Smooth muscle cell of the brain vasculature (primary cell): ENCODE results near the gene DMRTA1.
"Not testable (repeated sequence)": the region's sequence is repeated elsewhere in the genome, so short reads cannot be mapped to it uniquely, and the experiment has no call there.

Experiments used
- DNase-seq: peaks from one replicate; pipeline ENCODE4 v3.0.0-alpha.2; 2012; ENCODE audit warnings: low read depth, low spot score

DMRTA1 gene

GRCh38 chr9:22446589-22446949 lies at the start of gene DMRTA1:
TSS of gene DMRTA1 (plus strand) at chr9:22446824. CDS start at chr9:22447066, 242 bp downstream.
- peak; percentile 28 for DNase-seq

- no peak for DNase-seq
These were observed 45.0 kb upstream of the DMRTA1 start for GRCh38 chr9:22401671-22402070.

- DNase-seq, result no peak
These were observed 40.6 kb upstream of the DMRTA1 start for GRCh38 chr9:22405869-22406659.

GRCh38 chr9:22413884-22414283 lies 32.7 kb upstream of the DMRTA1 start:
- no peak for DNase-seq

- no peak for DNase-seq
These were observed 30.5 kb upstream of the DMRTA1 start for GRCh38 chr9:22415941-22416691.

GRCh38 chr9:22416692-22417060 lies 29.9 kb upstream of the DMRTA1 start:
- no peak for DNase-seq

GRCh38 chr9:22423566-22423965 lies 23.1 kb upstream of the DMRTA1 start:
- DNase-seq, result no peak

- no peak for DNase-seq
These were observed 22.0 kb upstream of the DMRTA1 start for GRCh38 chr9:22424616-22425015.

GRCh38 chr9:22425551-22425950 lies 21.1 kb upstream of the DMRTA1 start:
- no peak for DNase-seq

GRCh38 chr9:22427226-22427880 lies 19.3 kb upstream of the DMRTA1 start:
- DNase-seq, result no peak

- no peak for DNase-seq
These were observed 12.9 kb upstream of the DMRTA1 start for GRCh38 chr9:22433691-22434090.

GRCh38 chr9:22435252-22435651 lies 11.4 kb upstream of the DMRTA1 start:
- DNase-seq, result not testable (repeated sequence)

- DNase-seq, result not testable (repeated sequence)
These were observed 9.1 kb upstream of the DMRTA1 start for GRCh38 chr9:22437461-22438067.

GRCh38 chr9:22440841-22441240 lies 5.8 kb upstream of the DMRTA1 start:
- no peak for DNase-seq

GRCh38 chr9:22446950-22447617 lies 460 bp downstream of the DMRTA1 start:
- DNase-seq, result peak; percentile 4

- no peak for DNase-seq
These were observed 1.1 kb downstream of the DMRTA1 start for GRCh38 chr9:22447618-22448305.

- no peak for DNase-seq
These were observed 3.1 kb downstream of the DMRTA1 start for GRCh38 chr9:22449719-22450118.

- peak; percentile 33 for DNase-seq
These were observed 5.9 kb downstream of the DMRTA1 start for GRCh38 chr9:22452415-22453010.

- DNase-seq, result no peak
These were observed 7.4 kb downstream of the DMRTA1 start for GRCh38 chr9:22454016-22454415.

GRCh38 chr9:22455181-22455580 lies 8.6 kb downstream of the DMRTA1 start:
- no peak for DNase-seq

GRCh38 chr9:22457448-22457847 lies 10.8 kb downstream of the DMRTA1 start:
- no peak for DNase-seq
